22Rv1 (cell line): ENCODE results near the gene RGS6.

ENCODE experiments used
- ZFX ChIP-seq: fragments of 450-650 bp; IDR thresholded peaks from 2 replicates; pipeline ENCODE4 v1.6.1; 2017; ENCODE audit warnings: antibody characterized with exemption, borderline replicate concordance
- TF ChIP-seq, protein P1 (sequence below): fragments of 450-650 bp; IDR thresholded peaks from 2 replicates; pipeline ENCODE4 v1.5.1; 2017; ENCODE audit warnings: mild to moderate bottlenecking

DNA sequence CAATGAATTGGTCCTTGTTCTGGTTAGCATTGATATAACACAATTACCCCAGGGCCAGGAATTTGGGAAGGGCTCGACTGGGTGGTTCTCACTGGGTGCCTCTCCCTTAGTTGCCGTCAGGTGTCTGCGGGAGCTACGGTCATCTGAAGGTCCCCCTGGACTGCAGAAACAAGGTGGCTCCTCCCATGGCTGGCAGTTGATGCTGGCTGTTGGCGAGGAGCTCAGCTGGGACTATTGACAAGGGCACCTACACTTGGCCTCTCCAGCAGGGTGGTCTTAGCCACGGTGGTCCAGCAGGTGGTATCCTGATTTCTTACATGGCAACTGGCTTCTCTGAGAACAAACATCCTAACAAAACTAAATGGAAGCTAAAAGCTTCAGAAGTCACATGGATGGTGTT lies 41.0 kb upstream of the RGS6 start:
- TF ChIP-seq, protein P1, sequence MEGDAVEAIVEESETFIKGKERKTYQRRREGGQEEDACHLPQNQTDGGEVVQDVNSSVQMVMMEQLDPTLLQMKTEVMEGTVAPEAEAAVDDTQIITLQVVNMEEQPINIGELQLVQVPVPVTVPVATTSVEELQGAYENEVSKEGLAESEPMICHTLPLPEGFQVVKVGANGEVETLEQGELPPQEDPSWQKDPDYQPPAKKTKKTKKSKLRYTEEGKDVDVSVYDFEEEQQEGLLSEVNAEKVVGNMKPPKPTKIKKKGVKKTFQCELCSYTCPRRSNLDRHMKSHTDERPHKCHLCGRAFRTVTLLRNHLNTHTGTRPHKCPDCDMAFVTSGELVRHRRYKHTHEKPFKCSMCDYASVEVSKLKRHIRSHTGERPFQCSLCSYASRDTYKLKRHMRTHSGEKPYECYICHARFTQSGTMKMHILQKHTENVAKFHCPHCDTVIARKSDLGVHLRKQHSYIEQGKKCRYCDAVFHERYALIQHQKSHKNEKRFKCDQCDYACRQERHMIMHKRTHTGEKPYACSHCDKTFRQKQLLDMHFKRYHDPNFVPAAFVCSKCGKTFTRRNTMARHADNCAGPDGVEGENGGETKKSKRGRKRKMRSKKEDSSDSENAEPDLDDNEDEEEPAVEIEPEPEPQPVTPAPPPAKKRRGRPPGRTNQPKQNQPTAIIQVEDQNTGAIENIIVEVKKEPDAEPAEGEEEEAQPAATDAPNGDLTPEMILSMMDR, result no peak
- no peak for TF ChIP-seq ZFX
